ENCODE measurements around the gene PDK2. TPM values are rescaled to one million over a fixed set of nuclear protein-coding genes. Genes with fewer than 3 reads are reported as not detected.

The PDK2 gene
- total and polyA plus RNA-seq, 10 of the 15 experiments (the other 5 are each of a cell fraction or from before 2014, with no cell fraction given): 0.98 to 22.6 (median 12.3) TPM

- no peak for ATAC-seq
- CTCF ChIA-PET: interaction anchor here (1.1 to 2.1 kb wide), 5 partner anchors 10 to 57 kb away, joined by 3 to 8 read pairs (median 3); partner anchors contain the start of gene SAMD14
- Histone ChIP-seq H3K4me3 (no peak overlapping the region), H3K79me2 (ENCODE audit: control insufficient read depth, insufficient read depth, low read length) (no peaks in the 10 kb centered on the region), H2AFZ (ENCODE audit: control insufficient read depth, low read depth, low read length) (no peak overlapping the region), H3K9ac (ENCODE audit: control insufficient read depth, insufficient read depth, low read length) (no peak overlapping the region), H3K36me3 (ENCODE audit: control insufficient read depth in 2 of 2, insufficient read depth in 2 of 2, low read length in 1 of 2) (no peaks in the 10 kb centered on the region; a peak in 1 of 4 replicates), H3K27me3 (replicated peaks in 1 of 2; ENCODE audit: control insufficient read depth in 2 of 2, insufficient read depth in 2 of 2, low read length in 1 of 2) (peaks cover under 1 to 3% of the 10 kb centered on the region in 2 experiments; a peak in 3 of 4 replicates), H4K20me1 (ENCODE audit: control insufficient read depth, insufficient read depth) (no peaks in the 10 kb centered on the region), H3K4me1 (ENCODE audit: control insufficient read depth, insufficient read depth, low read length) (no peaks in the 10 kb centered on the region), H3K9me3 (replicated peaks; ENCODE audit: control insufficient read depth, insufficient read depth, low read length) (no peaks in the 10 kb centered on the region), H3K27ac (ENCODE audit: control insufficient read depth, insufficient read depth) (no peak overlapping the region), H3K4me2 (ENCODE audit: control insufficient read depth, insufficient read depth) (no peak overlapping the region)
- BruUV-seq (replicated peaks): no TSS peak
- in situ Hi-C loops (cut with MboI): no loop called here
- TF ChIP-seq RFX5 (IDR thresholded peaks at IDR 0.05; ENCODE audit: low read depth, low read length) (no peak), CHD1 (IDR thresholded peaks at IDR 0.05; ENCODE audit: low read depth, low read length) (no peak), ZBTB11 (CRISPR knock-in tag; IDR thresholded peaks at IDR 0.05) (no peak), ETV6 (conservative IDR thresholded peaks at IDR 0.05 in 1 of 2, IDR thresholded peaks at IDR 0.05 in 1 of 2; ENCODE audit: borderline replicate concordance in 1 of 2, low read depth in 1 of 2) (no peak), PAX8 (IDR thresholded peaks at IDR 0.05) (no peak), SMARCA5 (IDR thresholded peaks at IDR 0.05) (no peak), CEBPZ (IDR thresholded peaks at IDR 0.05; ENCODE audit: low read depth, low read length) (no peak)
- POLR2A ChIA-PET: no interaction called here
- no peak for DNase-seq (ENCODE audit: low read depth, low spot score)
- WGBS (ENCODE audit: insufficient coverage, insufficient replicate concordance, low lambda C conversion rate, missing lambda C conversion rate): 73% methylated on average over 17 of the region's 17 CpGs
- intact Hi-C loops (cut with micrococcal nuclease; ENCODE audit: unreplicated experiment): no loop called here
- RAD21 ChIA-PET (ENCODE audit: unreplicated experiment): no interaction called here
- SMC1A ChIA-PET (ENCODE audit: uncharacterized antibody, unreplicated experiment): no interaction called here
- no peak for FAIRE-seq
Measured at GRCh38 chr17:50112694-50113093, 17.5 kb downstream of the PDK2 start.
